Activated CD4-positive, alpha-beta T cell treated with anti-CD3 and anti-CD28 coated beads for 1 hour (primary cell): ENCODE data around the gene LANCL3.
"Not testable (repeated sequence)": the region's sequence is repeated elsewhere in the genome, so short reads cannot be mapped to it uniquely, and the experiment has no call there.

Experiments
- DNase-seq: peaks from one replicate; pipeline ENCODE4 v3.0.0-alpha.2; 2020

Gene LANCL3

DNA sequence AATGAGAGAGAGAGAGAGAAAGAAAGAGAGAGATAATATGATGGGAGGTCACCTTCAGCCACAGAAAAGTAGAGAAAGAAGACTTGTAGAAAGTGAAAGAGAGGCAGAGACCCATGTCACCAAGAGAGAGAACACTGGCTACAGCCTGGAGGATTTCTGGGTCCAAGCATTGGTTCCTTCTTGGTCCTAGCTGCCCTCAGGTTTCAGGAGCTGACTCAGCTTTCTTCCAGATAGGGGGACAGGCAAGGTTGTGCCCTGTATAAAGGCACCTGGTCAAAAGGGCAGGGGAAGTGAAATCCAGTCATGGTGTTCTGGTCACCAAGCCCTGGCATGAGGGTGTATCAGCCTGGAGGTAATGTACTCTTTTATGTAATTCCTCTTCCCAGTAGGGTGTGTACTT is 66.6 kb downstream of the LANCL3 start:
- DNase-seq: no peak

DNA sequence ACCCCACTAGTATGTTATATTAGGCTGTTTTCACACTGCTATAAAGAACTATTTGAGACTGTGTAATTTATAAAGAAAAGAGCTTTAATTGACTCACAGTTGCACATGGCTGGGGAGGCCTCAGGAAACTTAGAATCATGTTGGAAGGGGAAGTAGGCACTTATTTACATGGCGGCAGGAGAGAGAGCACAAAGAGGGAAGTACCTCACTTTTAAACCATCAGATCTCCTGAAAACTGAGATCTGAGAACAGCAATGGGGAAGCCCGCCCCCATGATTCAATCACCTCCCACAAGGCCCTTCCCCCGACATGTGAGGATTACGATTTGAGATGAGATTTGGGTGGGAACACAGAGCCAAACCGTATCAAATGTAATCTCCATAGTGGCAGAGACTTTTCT is 68.7 kb downstream of the LANCL3 start:
- no peak for DNase-seq

DNA sequence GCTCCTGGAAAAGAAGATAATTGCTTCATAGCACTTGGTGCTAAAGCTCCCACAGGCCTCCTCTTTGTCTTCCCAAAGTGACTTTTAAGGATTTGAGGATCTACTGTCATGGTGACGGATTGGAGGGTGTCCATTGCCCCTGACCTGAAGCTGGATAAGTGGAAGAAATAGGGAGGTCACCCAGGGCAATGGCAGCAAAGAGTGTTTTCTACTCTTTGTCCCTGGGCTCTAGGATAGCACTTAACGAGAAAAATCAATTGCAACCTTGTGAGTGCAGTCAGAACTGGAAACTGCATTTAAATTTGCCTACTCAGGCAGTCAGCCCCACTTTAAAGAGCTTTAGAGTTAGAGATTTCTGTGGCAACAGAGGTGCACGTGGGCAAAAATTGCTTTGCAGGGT is 70.4 kb downstream of the LANCL3 start:
- no peak for DNase-seq

DNA sequence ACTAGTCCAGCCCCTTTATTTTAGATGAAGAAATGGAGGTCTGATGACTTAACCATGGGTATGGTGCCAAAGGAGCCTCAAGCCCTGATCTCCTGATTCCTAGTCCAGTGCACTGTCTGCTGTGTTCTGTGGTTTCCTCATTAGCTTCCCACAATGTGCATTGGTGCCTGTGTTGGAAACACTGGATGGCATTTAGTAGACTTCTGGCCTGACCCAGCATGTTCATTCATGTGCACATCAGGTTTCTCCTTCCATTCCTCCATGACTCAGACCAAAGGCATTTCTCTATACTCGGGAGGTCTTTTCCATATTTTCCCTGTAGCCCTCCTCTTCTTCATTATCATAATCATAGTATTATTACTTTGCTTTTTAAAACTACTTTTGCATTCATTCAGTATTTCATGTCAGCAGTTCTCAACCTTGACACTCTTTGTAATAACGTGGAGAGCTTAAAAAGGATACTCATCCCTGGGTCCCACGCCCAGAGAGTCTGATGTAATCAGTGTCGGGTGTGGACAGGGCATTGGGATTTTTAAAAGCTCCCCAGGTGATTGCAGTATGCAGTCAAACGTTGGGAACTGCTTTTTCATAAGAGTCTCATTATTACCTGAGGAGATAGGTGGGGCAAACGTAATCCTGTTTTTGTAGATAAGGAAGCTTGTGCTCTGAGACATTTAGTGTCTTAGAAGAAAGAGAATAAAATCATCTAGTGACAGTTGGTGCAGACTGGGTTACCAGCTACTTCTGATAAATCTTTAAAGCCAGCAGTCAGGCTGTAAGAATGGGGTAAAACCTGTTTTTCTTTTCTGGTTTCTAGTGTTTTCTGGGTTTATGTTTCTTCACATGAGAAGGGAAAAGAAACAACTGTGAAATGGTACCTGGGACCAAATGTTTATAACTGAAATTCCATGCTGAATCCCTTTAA is 73.2 kb downstream of the LANCL3 start:
- DNase-seq: no peak

DNA sequence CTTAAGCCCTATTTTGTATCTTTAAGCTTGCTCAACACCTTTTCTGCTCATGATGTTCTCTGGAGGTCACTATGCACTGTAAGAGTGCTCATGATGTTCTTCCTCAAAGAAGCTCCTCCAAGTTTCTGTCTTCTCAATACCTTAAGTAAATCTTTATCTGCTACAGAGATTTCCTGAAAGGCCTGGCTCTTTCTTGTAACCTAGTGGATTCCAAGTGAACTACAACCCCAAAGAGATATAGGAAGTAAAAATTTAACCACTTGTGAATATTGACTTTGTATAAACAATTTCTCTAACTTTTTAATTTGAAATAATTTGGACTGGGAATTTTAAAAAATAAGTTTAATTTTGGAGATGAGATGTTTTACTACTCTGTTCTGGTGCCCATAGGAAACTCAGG is 74.8 kb downstream of the LANCL3 start:
- no peak for DNase-seq

DNA sequence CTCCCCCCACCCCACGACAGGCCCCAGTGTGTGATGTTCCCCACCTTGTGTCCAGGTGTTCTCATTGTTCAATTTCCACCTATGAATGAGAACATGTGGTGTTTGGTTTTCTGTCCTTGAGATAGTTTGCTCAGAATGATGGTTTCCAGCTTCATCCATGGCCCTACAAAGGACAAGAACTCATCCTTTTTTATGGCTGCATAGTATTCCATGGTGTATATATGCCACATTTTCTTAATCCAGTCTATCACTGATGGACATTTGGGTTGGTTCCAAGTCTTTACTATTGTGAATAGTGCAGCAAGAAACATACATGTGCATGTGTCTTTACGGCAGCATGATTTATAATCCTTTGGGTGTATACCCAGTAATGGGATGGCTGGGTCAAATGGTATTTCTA is 79.4 kb downstream of the LANCL3 start:
- not testable (repeated sequence) for DNase-seq

DNA sequence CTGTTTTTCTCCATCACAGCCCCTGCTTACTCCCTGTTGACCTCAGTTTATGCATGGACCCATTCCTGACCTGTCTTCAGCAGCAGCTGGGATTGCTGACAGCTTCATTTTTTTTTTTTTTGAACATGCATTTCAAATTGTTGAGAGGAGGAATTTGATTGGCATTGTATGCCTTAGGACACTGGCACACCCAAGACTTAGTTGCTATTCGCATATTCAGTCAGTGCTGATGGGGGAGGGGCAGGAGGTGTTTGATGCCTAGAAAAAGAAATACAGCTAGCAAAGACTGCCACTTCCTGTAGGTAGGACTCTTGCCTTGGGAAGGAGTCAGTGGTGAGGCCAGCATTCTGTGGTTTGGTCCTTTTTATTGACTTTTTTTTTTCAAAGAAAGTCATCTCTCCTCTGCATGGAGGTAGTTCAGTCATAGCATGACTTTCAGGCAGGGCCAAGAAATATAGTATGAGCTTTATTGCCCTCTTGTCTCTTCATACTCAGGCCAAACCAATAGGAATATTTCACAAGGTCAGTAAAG is 80.5 kb downstream of the LANCL3 start:
- DNase-seq: no peak

DNA sequence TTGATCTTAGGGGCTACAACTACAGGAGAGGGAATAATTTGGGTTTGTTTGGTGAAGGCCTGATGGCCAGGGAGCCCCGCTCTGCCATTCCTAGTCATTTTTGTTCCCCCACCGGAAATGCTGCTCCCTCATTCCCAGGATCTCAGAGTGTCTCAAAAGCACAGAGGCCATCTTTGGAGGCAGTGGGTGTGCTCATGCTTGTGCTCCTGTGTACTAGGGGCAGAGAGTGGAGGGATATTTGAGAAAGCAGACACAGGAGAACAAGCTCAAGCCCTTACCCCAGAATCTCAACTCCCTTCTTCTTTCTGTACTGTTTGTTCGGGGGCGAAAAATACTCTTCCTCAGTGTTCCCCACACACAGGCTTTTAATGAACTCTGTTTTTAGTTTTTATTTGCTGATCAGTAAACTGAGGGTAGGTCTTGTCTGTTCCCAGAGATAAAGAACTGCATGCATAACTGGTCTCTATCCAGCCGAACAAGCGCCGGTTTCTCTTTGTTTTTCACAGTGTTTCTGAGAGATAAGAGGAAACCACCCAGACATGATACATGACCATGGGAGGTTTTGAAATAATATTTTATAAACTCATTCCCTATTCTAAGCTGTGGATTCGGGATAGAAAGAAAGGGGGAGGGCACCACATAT is 81.2 kb downstream of the LANCL3 start:
- DNase-seq: no peak

DNA sequence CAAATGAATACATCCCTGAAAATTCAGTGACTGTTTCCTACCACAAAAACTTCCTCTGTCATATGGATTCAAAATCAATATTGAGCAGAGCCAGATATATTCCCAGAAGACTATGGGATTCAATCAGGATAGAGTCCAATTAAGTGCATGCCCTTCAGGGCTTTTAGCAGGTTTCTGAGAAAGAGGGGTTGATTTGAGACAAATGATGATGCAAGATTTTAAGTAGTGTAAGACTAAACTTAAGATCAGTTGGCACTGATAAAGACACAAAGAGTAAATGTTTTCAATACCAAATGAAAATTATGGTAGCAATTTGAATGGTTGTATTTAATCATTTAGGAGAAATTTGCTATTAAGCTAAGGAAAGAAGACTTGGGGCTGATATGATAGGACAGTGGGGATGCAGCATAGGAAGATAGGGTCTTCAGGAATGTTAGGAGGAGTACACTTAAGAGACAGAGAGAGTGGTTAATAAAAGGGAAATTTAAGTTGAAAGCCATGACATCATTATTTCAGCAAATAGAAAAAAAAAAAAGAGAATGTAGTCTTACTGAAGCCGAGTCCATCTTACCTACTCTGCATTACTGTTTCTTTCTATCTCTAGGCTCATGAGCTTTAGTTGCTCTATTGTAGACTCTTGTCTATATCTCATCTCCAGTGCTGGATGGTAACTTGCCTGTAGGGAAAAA is 82.1 kb downstream of the LANCL3 start:
- no peak for DNase-seq

DNA sequence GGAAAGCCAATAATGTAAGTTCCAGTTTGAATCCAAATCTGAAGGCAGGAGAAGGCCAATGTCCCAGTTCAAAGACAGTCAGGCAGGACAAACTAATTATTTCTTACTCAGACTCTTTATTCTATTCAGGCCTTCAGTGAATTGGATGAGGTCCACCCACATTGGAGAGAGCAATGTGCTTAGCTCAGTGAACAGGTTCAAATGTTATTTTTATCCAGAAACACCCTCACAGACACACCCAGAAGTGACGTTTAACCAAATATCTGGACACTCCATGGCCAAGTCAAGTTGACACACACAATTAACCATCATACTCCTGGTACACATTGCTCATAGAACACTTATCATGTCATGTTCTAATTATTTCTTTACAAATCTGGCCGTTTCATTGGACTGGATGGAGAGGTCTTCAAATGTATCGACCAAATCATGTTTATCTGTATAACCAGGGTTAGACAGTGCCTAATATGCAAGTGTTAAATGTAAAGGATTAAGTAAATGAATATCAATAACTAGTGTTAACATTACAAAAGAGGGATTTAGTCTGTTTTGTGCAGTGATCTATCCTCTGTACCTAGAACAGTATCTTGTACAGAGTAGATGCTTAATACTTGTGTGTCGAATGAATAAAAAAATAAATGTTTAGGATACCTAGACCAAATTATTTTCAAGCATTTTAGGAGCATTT is 87.0 kb downstream of the LANCL3 start:
- DNase-seq: no peak

DNA sequence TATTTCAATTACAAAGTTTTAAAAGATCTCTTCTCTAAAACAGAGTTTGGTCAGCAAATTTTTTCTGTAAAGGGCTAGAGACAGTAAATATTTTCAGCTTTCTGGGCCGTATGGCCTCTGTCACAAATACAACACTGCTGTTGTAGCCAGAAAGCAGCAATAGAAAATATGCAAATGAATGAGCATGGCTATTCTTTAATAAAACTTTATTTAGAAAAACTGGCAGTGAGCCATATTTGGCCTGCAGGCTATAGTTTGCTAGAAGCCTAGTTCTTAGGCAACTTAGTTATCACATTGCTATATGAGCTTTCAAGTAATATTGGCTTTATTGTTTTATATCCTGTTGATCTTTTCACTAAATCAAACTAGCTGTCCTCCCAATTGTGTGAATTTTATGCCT is 87.6 kb downstream of the LANCL3 start:
- DNase-seq: no peak

DNA sequence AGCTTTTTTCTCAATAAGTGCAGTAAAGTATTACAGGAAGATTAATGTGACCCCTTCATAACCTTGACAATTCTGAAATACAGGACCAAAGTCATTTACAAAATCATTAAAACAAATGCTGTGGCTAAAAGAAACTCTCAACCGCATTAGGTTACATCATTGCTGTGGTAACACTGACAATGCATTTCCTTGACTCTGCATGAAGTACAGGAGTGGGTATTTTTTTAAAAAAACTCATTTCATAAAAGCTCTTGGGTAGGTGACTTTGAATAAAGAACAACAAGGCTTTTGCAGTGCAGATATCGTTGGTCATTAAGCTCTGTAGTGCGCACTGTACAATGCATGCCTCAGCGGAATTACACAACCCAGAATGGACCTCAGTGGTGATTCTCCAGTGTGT is 90.7 kb downstream of the LANCL3 start:
- no peak for DNase-seq

DNA sequence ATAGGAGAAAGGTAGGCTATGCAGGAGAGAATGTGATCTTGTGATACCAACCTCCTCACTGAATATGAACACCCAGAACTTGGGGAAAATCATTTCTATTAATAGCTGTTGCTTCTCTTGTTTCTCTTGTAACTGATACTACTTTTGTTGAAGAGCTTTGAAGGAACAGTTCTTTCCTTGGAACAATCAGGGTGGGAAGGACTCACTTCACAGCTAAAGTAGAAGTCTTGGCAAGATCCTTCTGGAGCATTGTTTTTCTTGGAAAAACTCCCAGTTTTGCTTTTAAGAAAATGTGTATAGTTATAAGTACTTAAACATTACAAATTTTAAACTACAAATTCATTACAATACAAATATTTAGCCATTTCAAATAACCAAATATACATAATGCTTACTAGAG is 95.1 kb downstream of the LANCL3 start:
- DNase-seq: no peak

DNA sequence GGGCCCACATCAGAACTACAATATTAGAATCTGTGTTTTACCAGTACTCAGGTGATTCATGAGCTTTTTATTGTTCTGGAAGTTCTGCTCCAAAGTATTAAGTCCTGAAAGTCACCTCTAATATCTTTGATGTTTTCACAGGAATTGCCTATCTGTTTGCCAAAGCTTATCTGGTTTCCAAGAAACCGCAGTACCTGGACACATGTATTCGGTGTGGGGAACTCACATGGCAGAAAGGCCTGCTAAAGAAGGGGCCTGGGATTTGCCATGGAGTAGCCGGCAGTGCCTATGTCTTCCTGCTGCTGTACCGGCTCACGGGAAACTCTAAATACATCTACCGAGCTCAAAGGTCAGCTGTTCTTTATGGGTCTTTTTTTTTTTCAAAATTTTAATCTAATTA is 95.7 kb downstream of the LANCL3 start:
- no peak for DNase-seq

DNA sequence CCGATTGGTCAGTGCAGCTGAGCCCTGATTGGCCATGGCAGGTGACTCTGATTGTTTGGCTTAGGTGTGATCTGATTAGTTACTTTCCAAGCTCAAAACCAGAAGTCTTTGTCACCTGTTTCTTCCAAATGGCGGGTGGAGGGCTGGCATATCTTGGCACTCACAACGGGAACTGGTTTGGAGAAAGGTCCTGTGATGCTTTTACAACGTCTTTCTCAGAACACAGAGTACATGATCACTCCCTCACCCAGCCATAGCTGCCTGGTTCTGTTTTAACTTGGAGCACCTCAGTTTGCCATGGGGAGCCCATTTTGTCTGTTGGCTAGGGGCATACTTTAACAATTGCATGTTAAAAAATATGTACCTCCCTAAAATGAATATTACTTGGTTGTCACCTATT is 101.1 kb downstream of the LANCL3 start:
- no peak for DNase-seq

DNA sequence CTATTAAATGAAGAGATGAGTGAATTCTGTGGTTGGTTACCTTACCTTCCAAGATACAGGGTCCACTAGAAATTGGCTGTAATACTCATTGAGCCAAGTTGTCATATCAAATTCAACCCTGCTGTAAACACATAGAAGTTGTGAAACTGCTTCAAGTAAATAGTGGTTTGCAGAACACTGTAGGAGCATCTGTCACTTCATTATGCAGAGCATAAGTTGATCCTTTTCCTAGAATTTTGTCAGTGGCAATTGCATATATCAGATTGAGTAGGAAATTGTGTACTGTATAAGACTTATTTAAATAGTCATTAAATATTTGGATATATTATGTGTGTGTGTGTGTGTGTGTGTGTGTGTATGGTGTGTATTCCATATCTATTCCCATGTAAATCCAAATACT is 105.3 kb downstream of the LANCL3 start:
- DNase-seq: no peak

DNA sequence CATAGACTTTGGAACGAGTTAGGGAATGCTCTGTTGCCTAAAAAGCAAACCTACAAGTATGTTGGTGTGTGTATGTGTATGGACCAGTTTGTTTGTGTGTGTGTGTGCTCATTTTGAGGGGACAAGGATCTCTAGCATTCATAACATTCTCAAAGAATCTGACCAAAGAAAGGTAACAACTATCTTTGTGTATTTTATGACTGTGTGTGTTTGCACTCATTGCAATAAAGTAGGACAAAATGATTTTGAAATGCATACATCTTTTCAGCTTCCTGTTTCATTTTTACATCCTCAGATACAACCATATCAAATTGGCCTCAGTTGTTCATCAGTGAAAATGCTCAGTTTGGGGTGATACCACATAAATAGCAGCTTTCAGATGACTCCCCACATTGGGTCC is 105.8 kb downstream of the LANCL3 start:
- DNase-seq: no peak

DNA sequence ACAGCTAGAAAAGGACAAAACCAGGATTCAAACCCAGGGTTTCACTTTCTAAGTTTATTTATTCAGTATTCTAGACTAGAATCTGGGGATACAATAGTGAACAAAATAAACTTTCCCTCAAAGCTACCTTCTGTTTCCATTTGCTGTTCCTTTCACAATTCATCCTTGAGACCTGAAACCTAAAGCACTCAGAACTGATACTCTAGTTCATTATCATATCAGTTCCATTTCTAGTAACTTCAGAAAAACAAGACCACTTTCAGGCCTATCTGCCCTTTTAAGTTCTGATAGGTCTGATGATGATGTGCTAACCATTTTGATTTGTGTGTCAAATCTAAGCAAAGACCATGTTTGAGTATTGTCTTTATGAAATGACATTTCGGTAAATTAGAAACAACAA is 106.3 kb downstream of the LANCL3 start:
- no peak for DNase-seq

DNA sequence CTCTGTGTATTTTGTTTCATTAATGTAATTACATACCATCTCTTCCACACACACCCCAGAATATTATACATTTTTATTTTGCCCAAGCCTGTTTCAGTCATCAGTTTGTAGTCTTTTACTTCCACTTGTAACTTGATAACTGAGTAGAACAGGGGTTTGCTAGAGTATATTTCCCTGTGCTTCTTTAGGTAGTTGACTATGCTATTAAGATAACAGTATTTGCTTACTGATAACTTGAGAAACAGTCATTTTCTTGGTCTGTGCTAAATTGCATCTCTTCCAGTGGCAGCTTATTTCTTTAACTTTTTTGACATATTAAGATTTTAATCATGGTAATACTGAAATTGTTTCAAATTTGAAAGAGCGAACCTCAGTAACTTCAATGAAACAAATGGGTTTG is 107.1 kb downstream of the LANCL3 start:
- DNase-seq: no peak

DNA sequence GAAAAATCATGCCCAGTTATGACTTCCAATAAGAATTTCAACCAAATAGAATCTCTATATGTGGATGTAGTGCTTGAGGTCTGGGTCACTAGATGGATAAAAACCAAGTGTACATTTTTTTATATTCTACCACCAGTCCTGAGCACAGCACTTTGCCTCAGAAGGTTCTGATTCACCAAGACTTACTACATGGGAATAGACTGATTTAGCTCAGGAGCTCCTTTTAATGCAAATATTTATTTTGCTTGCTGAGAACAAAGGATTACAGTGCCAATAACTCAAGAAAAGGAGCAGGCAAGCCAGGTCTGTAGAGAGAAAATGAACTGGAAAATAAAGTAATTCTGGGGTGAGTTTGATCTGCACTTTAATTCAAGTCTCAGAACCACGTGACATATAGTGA is 107.8 kb downstream of the LANCL3 start:
- no peak for DNase-seq

DNA sequence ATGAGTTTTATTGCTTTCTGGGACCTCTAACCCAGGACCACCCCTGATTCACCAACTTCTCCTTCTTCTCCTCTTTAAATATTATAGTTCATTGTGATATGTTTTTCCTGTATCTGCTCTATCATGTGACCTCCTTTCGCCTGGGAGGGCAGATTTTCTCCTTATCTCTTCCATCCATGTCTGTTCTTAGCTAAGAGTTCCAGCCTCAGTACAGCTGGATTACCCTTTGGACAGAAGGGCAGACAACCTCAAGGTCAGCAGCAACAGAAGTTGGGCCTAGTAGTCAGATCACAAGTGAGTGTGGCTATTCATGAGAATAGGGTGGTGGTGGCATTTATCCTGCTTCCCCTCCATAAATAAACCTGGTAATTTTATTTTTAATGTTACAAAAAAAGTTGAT is 108.4 kb downstream of the LANCL3 start:
- no peak for DNase-seq

DNA sequence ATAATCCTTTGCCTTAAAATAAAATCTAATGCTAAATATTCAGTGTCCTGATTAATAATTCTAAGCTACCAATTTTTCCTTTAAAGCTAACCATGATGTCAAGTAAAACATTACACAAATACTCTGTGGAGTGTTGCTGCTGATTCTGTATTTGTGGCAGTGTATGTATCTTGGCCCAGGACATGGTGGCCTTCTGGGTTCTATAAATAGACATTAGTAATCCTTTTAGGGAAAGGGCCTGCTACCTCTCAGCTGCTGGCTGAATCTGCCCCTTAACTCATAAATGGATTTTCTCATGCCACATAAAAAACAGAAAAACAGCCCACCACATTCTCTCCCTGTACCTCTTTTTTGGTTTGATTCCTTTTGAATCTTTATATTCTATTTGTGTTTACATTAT is 113.0 kb downstream of the LANCL3 start:
- no peak for DNase-seq

DNA sequence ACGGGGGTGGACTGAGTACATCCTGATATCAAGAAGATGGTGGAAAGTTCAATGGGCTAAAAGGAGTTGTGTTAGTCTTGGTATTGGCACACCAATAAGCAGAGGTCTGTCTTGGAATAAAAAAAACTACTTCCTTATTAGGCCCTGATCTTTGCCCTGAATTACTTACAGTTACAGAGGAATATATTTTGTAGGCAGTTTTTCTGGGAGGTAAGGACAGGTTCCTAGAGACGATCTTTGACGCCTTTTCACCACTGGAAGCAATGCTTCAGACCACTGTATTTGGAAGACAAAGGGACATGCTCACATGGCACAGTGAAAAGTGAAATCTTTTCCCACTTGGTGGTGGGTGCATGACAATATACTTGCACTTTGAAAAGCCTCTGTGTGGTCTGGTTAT is 113.5 kb downstream of the LANCL3 start:
- DNase-seq: no peak
